ENCODE results near the gene ZBTB7B.

Gene ZBTB7B

DNA sequence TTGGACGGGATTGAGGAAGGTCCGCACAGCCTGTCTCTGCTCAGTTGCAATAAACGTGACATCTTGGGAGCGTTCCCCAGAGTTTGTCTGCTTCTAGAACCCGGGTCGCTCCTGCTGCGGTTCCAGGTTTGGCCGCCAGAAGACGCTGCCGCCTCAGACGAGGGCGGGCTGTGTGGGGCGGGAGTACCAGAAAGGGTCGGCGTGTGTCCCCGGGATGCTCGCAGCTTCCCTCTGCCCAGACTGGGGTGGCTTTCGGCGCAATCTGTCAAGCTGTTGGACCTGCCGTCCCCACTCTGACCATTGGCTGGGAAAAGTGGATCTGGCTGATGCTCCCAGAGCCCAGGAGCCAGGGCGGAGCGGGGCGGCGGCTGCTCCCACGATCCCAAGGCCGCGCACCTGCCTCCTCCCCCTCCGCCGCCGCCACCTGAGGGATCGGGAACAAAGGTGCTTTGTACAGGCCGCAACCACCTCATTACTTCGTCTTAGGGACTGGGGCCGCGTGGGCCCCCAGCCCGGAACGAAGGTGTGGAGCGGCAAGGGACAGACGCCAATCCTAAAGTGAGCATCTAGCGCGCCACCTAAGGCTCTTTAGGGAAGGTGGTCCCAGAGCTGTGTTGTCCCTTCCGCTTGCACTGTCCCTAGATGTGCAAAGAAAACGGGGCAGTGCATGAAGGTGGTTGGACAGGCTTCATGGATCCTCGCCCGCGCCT is 60.3 kb downstream of the ZBTB7B start:
- DNase-seq = peak; percentile 80

DNA sequence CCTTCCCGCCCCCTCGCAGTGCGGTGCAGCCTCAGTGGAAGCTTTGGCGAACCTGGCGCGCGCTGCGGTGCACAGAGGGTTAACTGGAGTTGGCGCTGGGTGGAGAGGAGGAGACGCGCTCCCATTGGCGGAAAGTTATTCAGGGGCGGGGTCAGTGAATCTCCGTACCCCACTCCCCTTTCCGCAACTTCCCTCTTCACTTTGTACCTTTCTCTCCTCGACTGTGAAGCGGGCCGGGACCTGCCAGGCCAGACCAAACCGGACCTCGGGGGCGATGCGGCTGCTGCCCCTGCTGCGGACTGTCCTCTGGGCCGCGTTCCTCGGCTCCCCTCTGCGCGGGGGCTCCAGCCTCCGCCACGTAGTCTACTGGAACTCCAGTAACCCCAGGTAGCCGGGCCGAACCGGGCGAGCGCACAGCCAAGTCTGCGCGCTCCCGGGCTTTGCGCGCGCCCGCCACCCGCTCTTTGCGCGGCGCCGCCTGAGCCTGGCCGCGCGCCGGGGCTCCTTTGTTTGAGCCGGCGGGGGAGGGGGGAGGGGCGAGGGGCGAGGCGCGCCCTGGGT is 61.0 kb downstream of the ZBTB7B start, which contains the start of gene EFNA4:
EFNA4 (plus strand) TSS at position 191 of the 561 bp plus-strand sequence; CDS start at position 275, 84 bp downstream.
- peak; percentile 87 for DNase-seq

DNA sequence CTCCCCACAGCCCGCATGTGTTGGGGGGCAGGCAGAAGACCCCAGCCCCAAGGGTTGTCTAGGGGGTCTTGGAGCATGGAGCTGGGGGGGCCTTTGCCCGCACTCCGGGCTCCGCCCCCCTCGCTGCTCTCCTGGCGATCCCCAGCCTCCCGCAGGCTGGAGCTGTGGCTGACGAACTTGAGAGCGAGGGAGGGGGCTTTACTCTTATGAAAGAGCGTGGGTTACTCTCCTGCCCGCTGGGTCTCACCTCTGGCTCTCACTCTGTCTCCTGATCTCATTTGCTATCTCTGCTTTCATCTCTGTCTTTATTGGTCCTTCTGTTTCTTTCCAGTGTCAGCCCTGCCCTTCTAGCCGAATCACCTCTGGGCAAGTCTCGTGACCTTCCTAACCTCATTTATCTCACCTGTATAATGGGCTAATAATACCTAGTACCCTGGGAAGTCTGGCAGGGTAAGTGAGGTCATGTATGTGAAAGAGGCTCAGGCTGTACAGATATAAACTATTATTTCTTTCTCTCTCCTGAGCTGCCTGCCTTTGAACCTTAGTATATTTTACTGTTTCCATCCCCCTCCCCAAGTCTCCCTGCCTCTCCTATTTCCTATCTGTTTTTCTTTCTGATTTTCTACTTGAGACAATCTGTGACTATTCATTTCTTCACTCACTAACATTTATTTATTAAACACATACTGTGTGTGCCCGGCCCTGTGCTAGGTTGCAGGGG is 61.7 kb downstream of the ZBTB7B start:
- peak; percentile 41 for DNase-seq

DNA sequence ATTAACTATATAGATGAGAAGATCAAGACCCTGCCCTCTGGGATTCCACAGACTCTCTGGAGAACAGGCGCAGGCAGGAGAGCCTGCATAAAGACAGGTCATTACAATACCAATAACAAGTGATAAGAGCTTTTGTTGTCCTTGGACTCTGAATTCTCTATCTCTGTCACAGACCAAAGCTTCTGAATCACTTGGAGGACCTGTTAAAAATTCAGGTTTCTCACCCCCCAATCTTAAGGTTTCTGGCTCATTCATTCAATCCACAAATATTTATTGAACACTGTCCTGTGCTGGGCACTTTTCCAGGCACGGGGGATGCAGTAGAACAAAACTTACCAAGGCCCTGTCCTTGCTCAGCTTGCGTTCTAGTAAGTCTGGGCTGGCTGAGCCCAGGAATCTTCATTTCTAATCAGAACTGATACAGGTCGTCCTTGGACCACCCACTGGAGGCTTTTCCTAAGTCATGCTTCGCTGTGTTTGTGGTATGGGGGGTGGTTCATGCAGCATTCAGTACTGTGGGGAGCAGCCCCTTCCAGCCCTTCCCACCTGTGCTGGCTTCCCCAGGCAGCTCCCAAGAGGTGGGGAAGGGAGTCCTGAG is 62.3 kb downstream of the ZBTB7B start:
- no peak for DNase-seq

DNA sequence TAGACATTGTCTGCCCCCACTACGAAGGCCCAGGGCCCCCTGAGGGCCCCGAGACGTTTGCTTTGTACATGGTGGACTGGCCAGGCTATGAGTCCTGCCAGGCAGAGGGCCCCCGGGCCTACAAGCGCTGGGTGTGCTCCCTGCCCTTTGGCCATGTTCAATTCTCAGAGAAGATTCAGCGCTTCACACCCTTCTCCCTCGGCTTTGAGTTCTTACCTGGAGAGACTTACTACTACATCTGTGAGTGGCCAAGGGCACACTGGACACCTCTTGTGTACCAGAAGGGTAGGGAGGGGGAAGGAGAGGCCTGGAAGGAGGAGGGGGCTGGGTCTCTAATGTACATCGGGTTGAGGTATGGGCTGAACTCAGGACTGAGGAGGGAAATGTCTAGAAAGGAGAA is 64.2 kb downstream of the ZBTB7B start:
- no peak for DNase-seq
